ENCODE measurements around the gene CHST11.

CHST11 gene

GRCh38 chr12:104689635-104690034 lies 232.9 kb downstream of the CHST11 start (continued):
- TF ChIP-seq, protein P1, sequence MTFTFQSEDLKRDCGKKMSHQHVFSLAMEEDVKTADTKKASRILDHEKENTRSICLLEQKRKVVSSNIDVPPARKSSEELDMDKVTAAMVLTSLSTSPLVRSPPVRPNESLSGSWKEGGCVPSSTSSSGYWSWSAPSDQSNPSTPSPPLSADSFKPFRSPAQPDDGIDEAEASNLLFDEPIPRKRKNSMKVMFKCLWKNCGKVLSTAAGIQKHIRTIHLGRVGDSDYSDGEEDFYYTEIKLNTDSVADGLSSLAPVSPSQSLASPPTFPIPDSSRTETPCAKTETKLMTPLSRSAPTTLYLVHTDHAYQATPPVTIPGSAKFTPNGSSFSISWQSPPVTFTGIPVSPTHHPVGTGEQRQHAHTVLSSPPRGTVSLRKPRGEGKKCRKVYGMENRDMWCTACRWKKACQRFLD (tag by site-specific recombination; IDR thresholded peaks at IDR 0.05), result no peak
- TF ChIP-seq SP2 (tag by site-specific recombination; IDR thresholded peaks at IDR 0.05) (no peak), ZNF530 (tag by site-specific recombination; IDR thresholded peaks at IDR 0.05; ENCODE audit: low read depth) (no peak), HOXC10 (CRISPR knock-in tag; IDR thresholded peaks at IDR 0.05) (no peak)
- TF ChIP-seq, protein P2, sequence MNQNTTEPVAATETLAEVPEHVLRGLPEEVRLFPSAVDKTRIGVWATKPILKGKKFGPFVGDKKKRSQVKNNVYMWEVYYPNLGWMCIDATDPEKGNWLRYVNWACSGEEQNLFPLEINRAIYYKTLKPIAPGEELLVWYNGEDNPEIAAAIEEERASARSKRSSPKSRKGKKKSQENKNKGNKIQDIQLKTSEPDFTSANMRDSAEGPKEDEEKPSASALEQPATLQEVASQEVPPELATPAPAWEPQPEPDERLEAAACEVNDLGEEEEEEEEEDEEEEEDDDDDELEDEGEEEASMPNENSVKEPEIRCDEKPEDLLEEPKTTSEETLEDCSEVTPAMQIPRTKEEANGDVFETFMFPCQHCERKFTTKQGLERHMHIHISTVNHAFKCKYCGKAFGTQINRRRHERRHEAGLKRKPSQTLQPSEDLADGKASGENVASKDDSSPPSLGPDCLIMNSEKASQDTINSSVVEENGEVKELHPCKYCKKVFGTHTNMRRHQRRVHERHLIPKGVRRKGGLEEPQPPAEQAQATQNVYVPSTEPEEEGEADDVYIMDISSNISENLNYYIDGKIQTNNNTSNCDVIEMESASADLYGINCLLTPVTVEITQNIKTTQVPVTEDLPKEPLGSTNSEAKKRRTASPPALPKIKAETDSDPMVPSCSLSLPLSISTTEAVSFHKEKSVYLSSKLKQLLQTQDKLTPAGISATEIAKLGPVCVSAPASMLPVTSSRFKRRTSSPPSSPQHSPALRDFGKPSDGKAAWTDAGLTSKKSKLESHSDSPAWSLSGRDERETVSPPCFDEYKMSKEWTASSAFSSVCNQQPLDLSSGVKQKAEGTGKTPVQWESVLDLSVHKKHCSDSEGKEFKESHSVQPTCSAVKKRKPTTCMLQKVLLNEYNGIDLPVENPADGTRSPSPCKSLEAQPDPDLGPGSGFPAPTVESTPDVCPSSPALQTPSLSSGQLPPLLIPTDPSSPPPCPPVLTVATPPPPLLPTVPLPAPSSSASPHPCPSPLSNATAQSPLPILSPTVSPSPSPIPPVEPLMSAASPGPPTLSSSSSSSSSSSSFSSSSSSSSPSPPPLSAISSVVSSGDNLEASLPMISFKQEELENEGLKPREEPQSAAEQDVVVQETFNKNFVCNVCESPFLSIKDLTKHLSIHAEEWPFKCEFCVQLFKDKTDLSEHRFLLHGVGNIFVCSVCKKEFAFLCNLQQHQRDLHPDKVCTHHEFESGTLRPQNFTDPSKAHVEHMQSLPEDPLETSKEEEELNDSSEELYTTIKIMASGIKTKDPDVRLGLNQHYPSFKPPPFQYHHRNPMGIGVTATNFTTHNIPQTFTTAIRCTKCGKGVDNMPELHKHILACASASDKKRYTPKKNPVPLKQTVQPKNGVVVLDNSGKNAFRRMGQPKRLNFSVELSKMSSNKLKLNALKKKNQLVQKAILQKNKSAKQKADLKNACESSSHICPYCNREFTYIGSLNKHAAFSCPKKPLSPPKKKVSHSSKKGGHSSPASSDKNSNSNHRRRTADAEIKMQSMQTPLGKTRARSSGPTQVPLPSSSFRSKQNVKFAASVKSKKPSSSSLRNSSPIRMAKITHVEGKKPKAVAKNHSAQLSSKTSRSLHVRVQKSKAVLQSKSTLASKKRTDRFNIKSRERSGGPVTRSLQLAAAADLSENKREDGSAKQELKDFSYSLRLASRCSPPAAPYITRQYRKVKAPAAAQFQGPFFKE (tag by site-specific recombination; IDR thresholded peaks at IDR 0.05; ENCODE audit: borderline replicate concordance), result no peak

- H3K27ac ChIP-seq (ENCODE audit: extremely low read depth, low read depth, low read length), result no peak overlapping the region
- H3K4me3 ChIP-seq (ENCODE audit: low read depth, low read length), result no peak overlapping the region
- no peak for TF ChIP-seq ZNF138 (tag by site-specific recombination; IDR thresholded peaks at IDR 0.05; ENCODE audit: borderline replicate concordance)
- ChIA-PET POLR2A (no interaction called here), CTCF (interaction anchor here (1.8 kb wide), 1 partner anchor 310 kb away, joined by 3 read pairs; no protein-coding TSS in a partner anchor)
- H3K9me3 ChIP-seq (ENCODE audit: control insufficient read depth, insufficient read depth, low read depth, low read length), result no peaks in the 10 kb centered on the region
- no peaks in the 10 kb centered on the region for H3K36me3 ChIP-seq (ENCODE audit: control insufficient read depth in 2 of 2, insufficient read depth in 1 of 2, low read length in 2 of 2)
- peaks cover 5% of the 10 kb centered on the region; the same call in 1 of the 2 replicates for H3K4me1 ChIP-seq (ENCODE audit: control insufficient read depth, insufficient read depth, low read length)
These were observed 235.2 kb downstream of the CHST11 start for GRCh38 chr12:104691721-104692556.

DNA sequence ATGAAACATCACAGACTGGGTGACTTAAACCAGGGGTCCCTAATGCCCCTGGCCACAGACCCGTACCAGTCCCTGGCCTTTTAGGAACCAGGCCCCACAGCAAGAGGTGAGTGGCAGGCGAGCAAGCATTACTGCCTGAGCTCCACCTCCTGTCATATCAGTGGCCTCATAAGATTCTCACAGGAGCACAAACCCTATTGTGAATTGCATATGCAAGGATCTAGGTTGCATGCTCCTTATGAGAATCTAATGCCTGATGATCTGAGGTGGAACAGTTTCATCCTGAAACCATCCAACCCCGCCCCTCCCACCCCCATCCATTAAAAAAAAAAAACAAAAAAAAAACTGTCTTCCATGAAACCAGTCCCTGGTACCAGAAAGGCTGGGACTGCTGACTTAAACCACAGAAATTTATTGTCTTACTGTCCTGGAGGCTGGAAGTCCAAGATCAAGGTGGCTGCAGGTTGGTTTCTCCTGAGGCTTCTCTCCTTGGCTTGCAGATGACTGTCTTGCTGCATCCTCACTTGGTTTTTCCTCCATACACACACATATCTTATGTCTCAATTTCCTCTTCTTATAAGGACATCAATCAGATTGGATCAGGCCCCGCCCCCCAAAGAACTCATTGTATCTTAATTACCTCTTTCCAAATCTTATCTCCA lies 235.9 kb downstream of the CHST11 start:
- ChIA-PET CTCF (no interaction called here), POLR2A (no interaction called here)
- TF ChIP-seq ZNF548 (tag by site-specific recombination; IDR thresholded peaks at IDR 0.05) (peak; percentile 98), ZNF26 (tag by site-specific recombination; IDR thresholded peaks at IDR 0.05) (no peak), ZNF132 (tag by site-specific recombination; IDR thresholded peaks at IDR 0.05; ENCODE audit: borderline replicate concordance) (no peak), ZNF157 (tag by site-specific recombination; IDR thresholded peaks at IDR 0.05) (no peak)
- no peak overlapping the region for H3K27ac ChIP-seq (ENCODE audit: extremely low read depth, low read depth, low read length)
- no peaks in the 10 kb centered on the region for H3K36me3 ChIP-seq (ENCODE audit: control insufficient read depth in 2 of 2, insufficient read depth in 1 of 2, low read length in 2 of 2)
- no peak overlapping the region for H3K4me3 ChIP-seq (ENCODE audit: low read depth, low read length)
- peaks cover 5% of the 10 kb centered on the region; the same call in 1 of the 2 replicates for H3K4me1 ChIP-seq (ENCODE audit: control insufficient read depth, insufficient read depth, low read length)
- no peaks in the 10 kb centered on the region for H3K9me3 ChIP-seq (ENCODE audit: control insufficient read depth, insufficient read depth, low read depth, low read length)

Data from HEK293 (cell line).